H9 (cell line): ENCODE data around the gene BLOC1S3. TPM values are rescaled to one million over a fixed set of nuclear protein-coding genes. Genes with fewer than 3 reads are reported as not detected.

ENCODE experiments used
- DNase-seq: peaks from one replicate; pipeline ENCODE4 v3.0.0-alpha.2; 2017
- H2AFZ ChIP-seq: one replicate; pipeline ENCODE4 v1.6.1; 2013; ENCODE audit warnings: mild to moderate bottlenecking, low read length, control low read depth, moderate library complexity
- H2AK5ac ChIP-seq: 2 replicates; pipeline ENCODE4 v1.6.1; 2013; ENCODE audit warnings: low read length, control low read depth, mixed read lengths; ENCODE audit not compliant: insufficient read length
- H2BK120ac ChIP-seq: one replicate; pipeline ENCODE4 v1.6.1; 2013; ENCODE audit warnings: low read depth, mild to moderate bottlenecking, low read length, control low read depth, inconsistent platforms; ENCODE audit not compliant: poor library complexity, severe bottlenecking
- H2BK12ac ChIP-seq: 2 replicates; pipeline ENCODE4 v1.6.1; 2013; ENCODE audit warnings: low read length, control low read depth, mixed read lengths, low read depth; ENCODE audit not compliant: insufficient read length
- H2BK15ac ChIP-seq: 2 replicates; pipeline ENCODE4 v1.6.1; 2013; ENCODE audit warnings: low read depth, low read length, control low read depth
- H2BK20ac ChIP-seq: one replicate; pipeline ENCODE4 v1.6.1; 2013; ENCODE audit warnings: low read depth, mild to moderate bottlenecking, low read length, control low read depth, inconsistent platforms; ENCODE audit not compliant: poor library complexity, severe bottlenecking
- H2BK5ac ChIP-seq: 2 replicates; pipeline ENCODE4 v1.6.1; 2013; ENCODE audit warnings: low read length, control low read depth, mixed read lengths; ENCODE audit not compliant: insufficient read length
- H3K14ac ChIP-seq: 2 replicates; pipeline ENCODE4 v1.6.1; 2013; ENCODE audit warnings: low read length, control low read depth; ENCODE audit not compliant: insufficient read depth
- H3K18ac ChIP-seq: 2 replicates; pipeline ENCODE4 v1.6.1; 2013; ENCODE audit warnings: low read depth, mild to moderate bottlenecking, mixed read lengths, low read length, control low read depth; ENCODE audit not compliant: insufficient read length
- H3K23ac ChIP-seq: 2 replicates; pipeline ENCODE4 v1.6.1; 2013; ENCODE audit warnings: low read length, control low read depth, mixed read lengths, low read depth; ENCODE audit not compliant: insufficient read length
- H3K23me2 ChIP-seq: 2 replicates; pipeline ENCODE4 v1.6.1; 2013; ENCODE audit warnings: low read depth, mild to moderate bottlenecking, mixed read lengths, low read length, control low read depth; ENCODE audit not compliant: insufficient read length, poor library complexity, severe bottlenecking
- H3K27ac ChIP-seq: 2 replicates; pipeline ENCODE4 v1.5.1; 2013; ENCODE audit warnings: low read length, control low read depth, mixed read lengths, low read depth; ENCODE audit not compliant: insufficient read length
- H3K27me3 ChIP-seq: 2 replicates; pipeline ENCODE4 v1.6.1; 2013; ENCODE audit warnings: low read length, control low read depth, inconsistent platforms; ENCODE audit not compliant: insufficient read depth
- H3K4ac ChIP-seq: 2 replicates; pipeline ENCODE4 v1.6.1; 2013; ENCODE audit warnings: low read depth, mild to moderate bottlenecking, control low read depth, inconsistent platforms, low read length, moderate library complexity
- H3K4me1 ChIP-seq: 2 replicates; pipeline ENCODE4 v1.6.1; 2013; ENCODE audit warnings: low read length, control low read depth, inconsistent platforms; ENCODE audit not compliant: insufficient read depth
- H3K4me2 ChIP-seq: 2 replicates; pipeline ENCODE4 v1.6.1; 2013; ENCODE audit warnings: low read length, control low read depth, mixed read lengths; ENCODE audit not compliant: insufficient read length, insufficient read depth
- H3K56ac ChIP-seq: 2 replicates; pipeline ENCODE4 v1.6.1; 2013; ENCODE audit warnings: low read depth, mild to moderate bottlenecking, mixed read lengths, low read length, control low read depth; ENCODE audit not compliant: insufficient read length
- H3K79me1 ChIP-seq: 2 replicates; pipeline ENCODE4 v1.6.1; 2013; ENCODE audit warnings: low read depth, mild to moderate bottlenecking, moderate library complexity, low read length, control low read depth, inconsistent platforms; ENCODE audit not compliant: insufficient read depth, poor library complexity, severe bottlenecking
- H3K79me2 ChIP-seq: 2 replicates; pipeline ENCODE4 v1.6.1; 2013; ENCODE audit warnings: low read length, control low read depth, inconsistent platforms; ENCODE audit not compliant: insufficient read depth
- H3K9ac ChIP-seq: 2 replicates; pipeline ENCODE4 v1.6.1; 2013; ENCODE audit warnings: low read length, control low read depth, mixed read lengths; ENCODE audit not compliant: insufficient read length; ENCODE audit errors: extremely low read depth
- H3K9me3 ChIP-seq: one replicate; pipeline ENCODE4 v1.6.1; 2013; ENCODE audit warnings: low read depth, low read length, inconsistent platforms; ENCODE audit not compliant: control insufficient read depth
- H3T11ph ChIP-seq: one replicate; pipeline ENCODE4 v1.6.1; 2013; ENCODE audit warnings: mild to moderate bottlenecking, low read length, control low read depth, inconsistent platforms
- H4K20me1 ChIP-seq: one replicate; pipeline ENCODE4 v1.6.1; 2013; ENCODE audit not compliant: control insufficient read depth, insufficient read length, insufficient read depth
- H4K5ac ChIP-seq: 2 replicates; pipeline ENCODE4 v1.6.1; 2013; ENCODE audit warnings: low read depth, mild to moderate bottlenecking, mixed read lengths, low read length, control low read depth; ENCODE audit not compliant: insufficient read length
- H4K8ac ChIP-seq: replicated peaks from 2 replicates; pipeline ENCODE4 v1.6.1; 2013; ENCODE audit warnings: low read length, control low read depth, mixed read lengths, low read depth; ENCODE audit not compliant: insufficient read length
- H4K91ac ChIP-seq: 2 replicates; pipeline ENCODE4 v1.6.1; 2013; ENCODE audit warnings: low read depth, mild to moderate bottlenecking, moderate library complexity, mixed read lengths, low read length, control low read depth; ENCODE audit not compliant: insufficient read length
- H3K27ac Mint-ChIP-seq, 3 experiments: 2 replicates in 2 of 3; 3 replicates in 1 of 3; pipeline ENCODE4 v1.8.0; 2020 to 2021; ENCODE audit warnings: mixed read lengths in 3 of 3, mild to moderate bottlenecking in 1 of 3, moderate library complexity in 1 of 3
- H3K27me3 Mint-ChIP-seq: 2 replicates; pipeline ENCODE4 v1.8.0; 2021; ENCODE audit warnings: low read depth, mild to moderate bottlenecking, moderate library complexity, mixed read lengths
- H3K36me3 Mint-ChIP-seq, 3 experiments: 2 replicates in 2 of 3; 3 replicates in 1 of 3; pipeline ENCODE4 v1.8.0; 2020 to 2021; ENCODE audit warnings: low read depth in 3 of 3, mixed read lengths in 3 of 3; ENCODE audit not compliant: insufficient read depth in 1 of 3
- H3K4me1 Mint-ChIP-seq, 2 experiments: 2 replicates each; pipeline ENCODE4 v1.8.0; 2020; ENCODE audit warnings: mixed read lengths in 2 of 2
- H3K4me3 Mint-ChIP-seq, 2 experiments: 2 replicates in 1 of 2; 3 replicates in 1 of 2; pipeline ENCODE4 v1.8.0; 2020 to 2021; ENCODE audit warnings: mild to moderate bottlenecking in 2 of 2, mixed read lengths in 2 of 2, moderate library complexity in 1 of 2
- H3K9me3 Mint-ChIP-seq, 2 experiments: 2 replicates in 1 of 2; 3 replicates in 1 of 2; pipeline ENCODE4 v1.8.0; 2020; ENCODE audit warnings: mild to moderate bottlenecking in 2 of 2, mixed read lengths in 2 of 2, moderate library complexity in 1 of 2
- CTCF ChIP-seq: fragments of 200-600 bp; sonication (generic); conservative IDR thresholded peaks from 3 replicates; pipeline ENCODE4 v1.8.0; 2021; ENCODE audit warnings: antibody characterized with exemption, mild to moderate bottlenecking
- WGBS: extraction: QIAGEN DNeasy Blood & Tissue Kit; methylation state at CpG from one replicate; pipeline ENCODE4 v1.1.7; 2013; ENCODE audit warnings: missing lambda C conversion rate, low lambda C conversion rate, mixed read lengths; ENCODE audit not compliant: insufficient read length; ENCODE audit errors: extremely low coverage; 5-methylcytosine and 5-hydroxymethylcytosine counted together
- total RNA-seq: library from RNA; stranded (reverse); gene quantifications from 2 replicates; pipeline ENCODE4 v1.2.1, GENCODE V29; 2021

Gene BLOC1S3
- total RNA-seq, 1 experiment from 2014 or later = 9.2 TPM

GRCh38 chr19:45170146-45171106 lies 8.2 kb upstream of the BLOC1S3 start:
- Mint-ChIP-seq H3K9me3 (no peaks in the 10 kb centered on the region), H3K4me1 (peaks cover 2 to 8% of the 10 kb centered on the region in 2 experiments), H3K4me3 (no peak overlapping the region), H3K27ac (no peak overlapping the region), H3K27me3 (0 out of 2 replicates have a peak, but pooled peaks cover 3% of the 10 kb centered on the region), H3K36me3 (no peaks in the 10 kb centered on the region; a peak in 1 of 7 replicates)
- no peak for TF ChIP-seq CTCF
- no peaks in the 10 kb centered on the region for H4K20me1 ChIP-seq
- H3K4me2 ChIP-seq = no peak overlapping the region
- no peak overlapping the region for H2BK12ac ChIP-seq
- H3K79me2 ChIP-seq = no peaks in the 10 kb centered on the region; the same call in 1 of the 2 replicates
- no peak overlapping the region for H4K8ac ChIP-seq
- H3K23me2 ChIP-seq = no peaks in the 10 kb centered on the region
- no peak overlapping the region for H3K27ac ChIP-seq
- H3K56ac ChIP-seq = no peak overlapping the region
- no peak overlapping the region for H2BK15ac ChIP-seq
- no peaks in the 10 kb centered on the region for H3K79me1 ChIP-seq
- H4K91ac ChIP-seq = no peak overlapping the region
- H3K18ac ChIP-seq = no peak overlapping the region
- no peak overlapping the region for H3K9ac ChIP-seq
- no peak overlapping the region for H2AFZ ChIP-seq
- H4K5ac ChIP-seq = no peak overlapping the region
- H3T11ph ChIP-seq = no peak overlapping the region
- no peak overlapping the region for H2BK20ac ChIP-seq
- no peaks in the 10 kb centered on the region for H3K9me3 ChIP-seq
- no peak overlapping the region for H2BK5ac ChIP-seq
- no CpG with 5 or more reads among the region's 21 CpGs for WGBS
- H3K27me3 ChIP-seq = no peaks in the 10 kb centered on the region
- no peak overlapping the region for H3K23ac ChIP-seq
- DNase-seq = no peak
- H2BK120ac ChIP-seq = no peak overlapping the region
- H3K14ac ChIP-seq = no peak overlapping the region
- H3K4me1 ChIP-seq = no peaks in the 10 kb centered on the region
- H2AK5ac ChIP-seq = no peak overlapping the region
- H3K4ac ChIP-seq = no peak overlapping the region
